GM18502 (cell line): ENCODE results near the gene KRTAP3-1.
"Not testable (repeated sequence)": the region's sequence is repeated elsewhere in the genome, so short reads cannot be mapped to it uniquely, and the experiment has no call there.

ENCODE experiments used
- ATAC-seq: cut with Tn5 transposase; IDR thresholded peaks from one replicate; pipeline ENCODE4 v1.9.1; 2021; ENCODE audit warnings: mild to moderate bottlenecking; ENCODE audit not compliant: unreplicated experiment, poor library complexity

KRTAP3-1 gene

DNA sequence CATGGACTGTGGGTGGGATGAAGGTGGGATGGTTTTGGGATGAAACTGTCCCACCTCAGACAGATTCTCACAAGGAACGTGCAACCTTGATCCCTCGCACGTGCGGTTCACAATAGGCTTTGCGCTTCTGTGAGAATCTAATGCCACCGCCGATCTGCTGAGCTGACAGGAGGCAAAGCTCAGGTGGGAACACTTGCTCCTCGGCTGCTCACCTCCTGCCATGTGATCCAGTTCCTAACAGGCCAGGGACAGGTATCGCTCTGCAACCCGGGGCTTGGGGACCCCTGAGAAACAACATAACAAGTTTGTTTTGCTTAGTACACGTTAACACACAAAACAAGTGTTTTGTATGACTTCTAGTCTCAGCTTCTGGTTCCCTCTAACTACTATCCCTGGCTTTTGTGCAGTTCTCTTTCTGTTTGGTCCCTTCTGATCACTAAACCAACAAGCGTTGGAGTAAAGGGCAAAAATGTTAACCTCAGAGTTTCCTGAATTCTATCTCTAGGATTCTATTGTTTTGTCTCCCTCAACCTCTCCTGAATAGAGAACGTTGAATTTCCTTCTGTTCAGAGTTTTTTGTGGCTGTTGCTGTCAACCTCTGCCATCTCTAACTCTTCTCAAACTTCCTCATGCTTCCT lies 7.8 kb upstream of the KRTAP3-1 start:
- no peak for ATAC-seq

DNA sequence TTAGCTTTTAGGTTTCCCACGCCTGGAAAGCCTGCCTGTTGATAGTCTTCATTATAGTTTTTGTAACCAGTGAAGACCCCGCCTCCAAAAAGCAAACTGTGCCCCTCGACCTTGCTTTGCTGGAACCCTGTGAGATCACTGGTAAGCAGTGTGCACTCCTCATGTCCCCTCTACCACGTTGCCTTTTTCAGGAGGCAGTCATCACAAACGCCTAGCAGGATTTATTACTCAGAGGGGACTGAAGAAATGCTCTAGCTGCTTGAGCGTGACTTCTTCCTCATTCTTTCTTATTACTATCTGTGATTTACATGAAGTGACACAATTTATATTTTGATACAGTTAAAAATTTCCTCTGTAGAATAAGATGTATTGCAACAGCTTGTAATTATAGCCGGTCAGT lies 6.5 kb upstream of the KRTAP3-1 start:
- ATAC-seq, result no peak

DNA sequence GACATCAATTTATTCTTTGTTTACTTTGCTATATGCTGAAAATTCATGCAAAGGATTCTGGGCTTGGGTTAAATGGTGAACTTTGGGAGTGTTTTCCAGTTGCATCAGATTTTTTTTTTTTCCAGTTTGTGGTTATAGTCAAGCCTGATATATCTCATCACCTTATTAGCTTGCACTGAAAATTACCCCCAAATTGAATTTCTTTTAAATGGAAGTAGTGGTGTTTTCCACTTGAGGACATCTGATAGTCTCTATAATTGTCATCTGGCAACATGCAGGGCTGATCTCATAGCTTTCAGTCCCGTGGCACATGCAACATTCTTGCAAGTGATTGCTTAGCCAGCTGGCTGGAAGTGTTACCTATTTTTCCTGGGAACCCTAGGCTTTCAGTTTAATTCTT lies 4.7 kb upstream of the KRTAP3-1 start:
- no peak for ATAC-seq

- no peak for ATAC-seq
These were observed 4.3 kb upstream of the KRTAP3-1 start for GRCh38 chr17:41013181-41013580.

DNA sequence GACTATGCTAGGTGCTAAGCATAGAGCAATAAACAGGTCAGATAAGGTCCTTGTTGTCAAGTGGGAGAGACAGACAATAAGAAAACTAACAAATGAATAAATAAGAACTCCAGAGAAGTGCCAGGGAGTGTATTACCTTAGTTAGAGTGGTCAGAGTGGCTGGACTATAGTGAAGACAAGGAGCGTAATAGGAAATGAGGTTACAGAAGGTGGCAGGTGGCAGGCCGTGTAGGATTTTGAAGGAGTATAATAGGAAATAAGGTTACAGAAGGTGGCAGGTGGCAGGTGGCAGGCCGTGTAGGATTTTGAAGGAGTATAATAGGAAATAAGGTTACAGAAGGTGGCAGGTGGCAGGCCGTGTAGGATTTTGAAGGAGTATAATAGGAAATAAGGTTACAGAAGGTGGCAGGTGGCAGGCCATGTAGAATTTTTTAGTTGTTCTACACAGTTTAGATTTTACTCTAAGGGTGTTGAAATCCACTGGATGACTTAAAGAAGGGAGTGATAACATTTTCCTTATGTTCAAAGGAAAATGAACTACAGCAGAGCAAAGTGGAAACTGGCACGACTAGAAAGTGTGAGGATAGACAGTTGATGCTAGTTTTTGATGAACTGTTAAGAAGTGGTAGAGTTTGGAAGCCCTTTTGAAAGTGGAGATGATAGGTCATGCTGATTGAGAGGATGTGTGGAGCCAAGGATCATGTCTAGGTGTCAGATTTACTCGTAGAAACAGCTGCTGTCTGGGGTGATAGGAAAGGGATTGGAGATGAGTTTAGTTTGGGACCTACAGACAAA lies 3.6 kb upstream of the KRTAP3-1 start:
- no peak for ATAC-seq

- no peak for ATAC-seq
These were observed 1.5 kb upstream of the KRTAP3-1 start for GRCh38 chr17:41010441-41010840.

DNA sequence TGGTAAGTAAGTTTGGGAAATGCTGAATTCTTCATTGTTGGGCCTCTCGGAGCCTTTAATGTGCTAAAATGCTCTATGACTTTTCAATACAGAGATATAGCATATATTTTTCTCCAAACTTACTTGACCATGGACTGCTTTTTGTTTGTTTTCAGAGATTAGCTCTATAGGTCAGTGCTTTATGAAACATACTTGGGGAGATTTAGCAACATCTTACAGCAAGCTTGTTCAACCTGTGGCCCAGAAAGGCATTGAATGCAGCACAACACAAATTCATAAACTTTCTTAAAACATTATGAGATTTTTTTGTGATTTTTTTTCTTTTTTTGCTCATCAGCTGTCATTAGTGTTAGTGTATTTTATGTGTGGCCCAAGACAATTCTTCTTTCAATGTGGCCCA lies 1.0 kb upstream of the KRTAP3-1 start:
- no peak for ATAC-seq

DNA sequence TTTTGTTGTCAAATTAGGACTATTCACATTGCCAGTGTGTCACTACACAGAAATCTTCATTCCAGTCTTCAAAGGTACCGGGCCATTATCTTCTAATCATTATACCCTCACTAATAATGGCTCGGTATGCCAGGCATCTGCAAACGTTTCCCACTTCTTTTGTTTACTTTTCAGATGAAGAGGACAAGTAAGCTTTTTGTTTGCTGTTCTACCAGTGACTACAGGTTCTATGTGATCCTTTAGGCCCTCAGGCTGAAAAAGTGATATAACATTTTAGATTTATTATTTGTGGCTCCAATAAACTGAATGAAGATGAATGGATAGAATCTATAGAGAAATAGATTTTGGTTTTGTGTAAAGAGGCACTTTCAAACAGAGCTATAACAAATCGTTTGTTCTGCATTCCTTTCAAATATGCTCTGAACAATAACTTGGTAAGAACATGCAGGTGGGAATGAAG lies 403 bp upstream of the KRTAP3-1 start:
- no peak for ATAC-seq

- ATAC-seq, result no peak
These were observed 4.5 kb downstream of the KRTAP3-1 start for GRCh38 chr17:41004397-41004796.

DNA sequence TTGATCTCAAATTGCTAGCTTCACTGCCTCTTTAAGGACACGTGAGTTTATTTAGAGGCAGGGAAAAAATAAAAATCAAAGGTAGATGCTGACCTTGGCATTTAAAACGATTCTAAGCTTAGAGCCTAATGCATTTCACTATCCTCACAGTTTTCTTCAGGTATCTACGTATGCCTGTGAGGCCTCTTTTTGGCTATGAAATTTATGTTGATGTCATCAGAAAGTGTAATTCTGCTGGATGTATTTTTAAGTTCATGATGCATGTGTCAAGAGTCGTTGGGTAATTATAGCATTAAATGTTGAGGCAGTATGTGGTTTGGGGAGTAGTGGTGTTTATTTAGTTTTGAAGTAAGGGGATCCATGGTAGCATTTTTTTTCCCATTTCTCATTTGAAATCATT lies 5.0 kb downstream of the KRTAP3-1 start:
- no peak for ATAC-seq

- ATAC-seq, result no peak
These were observed 6.1 kb downstream of the KRTAP3-1 start for GRCh38 chr17:41002814-41003213.

GRCh38 chr17:41001795-41002194 lies 7.1 kb downstream of the KRTAP3-1 start:
- ATAC-seq, result no peak

DNA sequence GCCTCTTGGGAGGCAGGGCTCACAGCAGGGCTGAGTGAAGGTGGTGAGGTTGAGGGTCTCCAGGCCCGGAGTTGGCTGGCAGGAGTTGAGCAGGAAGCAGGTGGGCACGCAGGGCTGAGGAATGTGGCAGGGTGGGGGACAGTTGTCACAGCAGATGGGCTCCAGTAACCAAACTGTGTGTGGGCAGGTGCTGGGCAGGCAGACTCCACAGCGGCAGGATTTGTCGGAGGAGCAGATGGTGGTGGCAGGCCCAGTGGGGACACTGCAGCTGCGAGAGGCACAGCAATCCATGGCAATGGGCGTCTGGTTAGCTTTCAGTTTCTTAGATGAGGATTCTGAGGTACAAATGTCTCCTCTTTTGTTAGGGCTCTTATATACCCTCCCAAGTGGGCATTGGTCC lies 9.4 kb downstream of the KRTAP3-1 start, which contains the start of gene KRTAP3-2:
Gene KRTAP3-2, minus strand, starts transcription at position 344 of the 400 bp plus-strand sequence. Its CDS starts 53 bp downstream, at position 291.
- ATAC-seq, result not testable (repeated sequence)

DNA sequence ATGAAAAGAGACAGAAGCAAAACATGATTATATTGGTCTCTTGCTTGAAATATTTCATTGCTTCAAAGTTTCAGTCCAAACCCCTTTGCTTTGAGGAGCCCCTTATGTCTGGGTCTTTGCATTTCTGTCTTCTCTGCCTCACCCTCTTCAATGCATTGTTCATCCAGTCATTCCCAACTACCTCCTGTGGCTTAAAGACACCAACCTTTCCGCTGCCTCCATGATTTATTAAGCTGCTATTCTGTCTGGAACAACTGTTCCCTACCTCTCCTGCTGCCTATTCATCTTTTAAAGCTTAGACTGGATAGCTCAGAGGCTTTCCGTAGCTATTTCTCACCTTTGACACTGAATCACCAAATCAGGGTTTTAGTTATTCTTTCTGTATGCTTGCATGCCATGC lies 11.6 kb downstream of the KRTAP3-1 start:
- ATAC-seq, result no peak

- no peak for ATAC-seq
These were observed 12.1 kb downstream of the KRTAP3-1 start for GRCh38 chr17:40996829-40997228.

GRCh38 chr17:40995116-40995515 lies 13.8 kb downstream of the KRTAP3-1 start:
- no peak for ATAC-seq

DNA sequence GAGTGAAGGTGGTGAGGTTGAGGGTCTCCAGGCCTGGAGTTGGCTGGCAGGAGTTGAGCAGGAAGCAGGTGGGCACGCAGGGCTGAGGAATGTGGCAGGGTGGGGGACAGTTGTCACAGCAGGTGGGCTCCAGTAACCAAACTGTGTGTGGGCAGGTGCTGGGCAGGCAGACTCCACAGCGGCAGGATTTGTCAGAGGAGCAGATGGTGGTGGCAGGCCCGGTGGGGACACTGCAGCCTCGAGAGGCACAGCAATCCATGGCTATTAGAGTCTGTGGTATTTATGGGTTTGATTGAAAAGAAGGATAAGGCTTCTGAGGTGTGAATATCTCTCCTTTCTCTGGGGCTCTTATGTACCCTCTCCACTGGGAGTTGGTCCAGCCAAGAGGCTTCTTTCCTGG lies 15.1 kb downstream of the KRTAP3-1 start, which contains the start of gene KRTAP3-3:
Gene KRTAP3-3, minus strand, starts transcription at position 326 of the 400 bp plus-strand sequence. Its CDS starts 67 bp downstream, at position 259.
- ATAC-seq, result no peak

GRCh38 chr17:40993084-40993483 lies 15.8 kb downstream of the KRTAP3-1 start:
- no peak for ATAC-seq

DNA sequence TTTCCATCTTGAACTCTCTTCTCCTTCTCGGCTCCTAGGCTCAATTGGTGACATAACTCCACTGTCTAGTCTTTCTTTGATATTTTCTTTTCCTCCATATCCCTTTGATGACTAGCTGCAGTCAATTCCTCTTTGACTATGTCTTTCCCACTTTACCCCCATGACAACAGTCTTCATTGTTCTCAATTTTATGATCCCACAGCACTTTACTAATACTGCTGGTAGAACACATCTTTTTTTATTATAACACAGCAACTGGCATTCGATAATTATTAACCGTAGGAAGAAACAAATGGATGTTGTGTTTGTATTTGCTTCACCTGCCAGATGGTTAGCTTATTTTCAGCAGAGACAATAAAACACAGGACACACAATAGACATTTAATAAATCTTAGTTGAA lies 16.3 kb downstream of the KRTAP3-1 start:
- ATAC-seq, result no peak

- no peak for ATAC-seq
These were observed 22.0 kb downstream of the KRTAP3-1 start for GRCh38 chr17:40986920-40987319.

DNA sequence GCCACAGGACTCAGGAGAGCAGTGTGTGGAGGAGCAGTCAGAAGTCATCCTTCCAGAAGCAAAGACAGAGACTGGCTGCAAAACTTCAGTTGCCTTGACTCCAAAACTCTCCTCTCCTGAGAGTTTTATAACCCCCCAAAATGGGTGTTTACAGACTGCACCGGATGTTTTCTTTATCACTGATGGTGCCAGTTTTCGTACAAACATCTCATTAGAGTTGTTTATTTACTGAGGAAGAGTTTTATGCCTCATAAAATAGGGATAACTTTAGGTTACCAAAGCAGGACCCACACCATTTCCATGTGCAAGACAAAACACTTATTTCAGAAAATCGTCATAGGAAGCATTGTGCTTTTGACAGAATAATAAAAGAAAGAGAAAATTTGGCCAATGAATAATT lies 24.7 kb downstream of the KRTAP3-1 start, which contains the start of gene KRT40:
Gene KRT40, minus strand, starts transcription at position 101 of the 400 bp plus-strand sequence. Its CDS starts 53 bp downstream, at position 48.
- no peak for ATAC-seq
